Fibroblast of gingiva (primary cell): ENCODE results near the gene DOCK1.

Experiments
- DNase-seq: peaks from one replicate; pipeline ENCODE4 v3.0.0-alpha.2; 2011; ENCODE audit warnings: low read depth

DOCK1 gene

DNA sequence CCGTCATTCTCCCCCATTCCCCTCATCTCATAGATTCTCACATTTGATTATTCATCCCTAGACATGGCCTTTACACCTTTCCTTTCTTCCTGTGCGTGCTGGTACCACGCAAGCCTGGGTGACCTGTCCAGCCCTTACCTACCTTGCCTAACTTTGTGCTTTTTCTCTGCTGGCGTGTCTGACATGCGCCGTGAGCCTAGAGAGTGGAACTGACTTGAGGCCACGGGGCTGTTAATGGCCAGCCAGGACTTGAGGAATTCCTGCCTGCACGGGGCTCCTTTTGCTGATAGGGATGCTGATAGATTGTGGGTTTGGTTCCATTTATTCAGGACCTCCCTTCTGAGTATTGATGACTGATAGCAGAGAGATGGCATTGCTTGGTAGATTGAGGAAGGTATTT is 134.2 kb downstream of the DOCK1 start:
- no peak for DNase-seq

DNA sequence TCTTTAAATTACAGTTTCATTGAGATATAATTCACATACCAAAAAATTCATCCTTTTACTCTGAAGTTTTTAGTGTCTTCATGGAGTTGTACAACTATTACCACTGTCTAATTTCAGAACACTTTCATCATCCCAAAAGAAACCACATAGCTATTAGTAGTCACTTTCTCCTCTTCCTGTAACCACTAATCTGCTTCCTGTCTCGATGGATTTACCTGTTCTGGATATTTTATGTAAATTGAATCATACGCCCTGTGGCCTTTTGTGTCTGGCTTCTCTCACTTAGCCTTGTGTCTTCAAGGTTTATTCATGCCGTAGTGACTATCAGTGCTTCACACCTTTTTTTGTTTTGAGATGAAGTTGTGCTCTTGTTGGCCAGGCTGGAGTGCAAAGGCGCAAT is 135.5 kb downstream of the DOCK1 start:
- DNase-seq: no peak

DNA sequence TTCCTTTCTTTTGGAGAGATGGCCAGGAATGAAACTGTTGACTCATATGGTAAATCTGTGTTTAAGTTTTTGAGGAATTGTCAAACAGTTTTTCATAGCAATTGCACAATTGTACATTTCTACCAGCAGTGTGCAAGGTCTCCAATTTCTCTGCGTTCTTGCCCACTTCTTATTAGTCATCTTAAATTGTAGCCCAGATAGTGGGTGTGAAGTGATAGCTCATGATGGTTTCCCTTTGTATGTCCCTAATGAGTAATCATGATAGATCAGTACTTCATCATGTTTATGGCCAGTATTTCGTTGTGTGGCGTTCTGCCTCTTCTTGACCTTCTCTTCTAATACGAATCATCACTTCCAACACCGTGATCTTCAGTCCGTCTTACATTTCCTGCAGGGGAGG is 136.3 kb downstream of the DOCK1 start:
- peak; percentile 87 for DNase-seq

DNA sequence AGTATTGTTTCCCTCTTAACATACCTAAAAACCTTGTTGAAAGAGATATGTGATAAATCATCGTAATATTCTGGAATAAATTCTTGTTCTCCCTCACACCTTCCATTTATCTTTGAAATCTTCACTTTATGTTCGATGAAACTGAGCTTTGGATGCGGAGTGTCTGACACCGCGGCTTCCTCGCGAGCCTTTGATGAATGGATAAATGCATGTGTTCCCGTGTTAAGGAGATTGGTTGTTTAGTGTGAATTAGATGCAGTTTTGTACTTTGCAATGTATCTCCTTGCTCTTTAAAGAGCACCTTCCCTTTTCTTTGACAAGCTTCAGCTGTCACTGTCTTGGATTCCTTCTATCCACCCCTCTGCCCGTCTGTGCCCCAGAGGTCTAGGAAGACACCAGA is 138.1 kb downstream of the DOCK1 start:
- DNase-seq: no peak

DNA sequence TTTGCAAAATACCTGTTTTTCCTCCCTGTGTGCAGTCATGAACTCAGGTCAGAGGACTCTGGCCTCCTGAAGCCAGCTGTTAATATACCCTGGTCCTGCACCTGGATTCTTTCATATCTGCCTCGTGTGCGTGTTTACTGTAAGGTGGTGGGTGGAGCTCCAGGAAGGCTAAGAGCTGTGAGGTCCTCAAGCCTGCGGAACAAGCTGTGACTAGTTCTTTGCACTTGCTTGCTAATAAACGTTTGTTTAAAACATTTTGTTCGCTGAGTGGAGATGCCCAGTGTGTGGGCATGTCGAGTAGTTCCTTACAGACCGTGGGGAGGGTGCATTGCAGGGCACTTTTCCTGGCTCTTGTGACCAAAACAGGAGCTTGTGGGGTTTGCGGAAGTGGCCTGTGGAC is 139.0 kb downstream of the DOCK1 start:
- DNase-seq: no peak

DNA sequence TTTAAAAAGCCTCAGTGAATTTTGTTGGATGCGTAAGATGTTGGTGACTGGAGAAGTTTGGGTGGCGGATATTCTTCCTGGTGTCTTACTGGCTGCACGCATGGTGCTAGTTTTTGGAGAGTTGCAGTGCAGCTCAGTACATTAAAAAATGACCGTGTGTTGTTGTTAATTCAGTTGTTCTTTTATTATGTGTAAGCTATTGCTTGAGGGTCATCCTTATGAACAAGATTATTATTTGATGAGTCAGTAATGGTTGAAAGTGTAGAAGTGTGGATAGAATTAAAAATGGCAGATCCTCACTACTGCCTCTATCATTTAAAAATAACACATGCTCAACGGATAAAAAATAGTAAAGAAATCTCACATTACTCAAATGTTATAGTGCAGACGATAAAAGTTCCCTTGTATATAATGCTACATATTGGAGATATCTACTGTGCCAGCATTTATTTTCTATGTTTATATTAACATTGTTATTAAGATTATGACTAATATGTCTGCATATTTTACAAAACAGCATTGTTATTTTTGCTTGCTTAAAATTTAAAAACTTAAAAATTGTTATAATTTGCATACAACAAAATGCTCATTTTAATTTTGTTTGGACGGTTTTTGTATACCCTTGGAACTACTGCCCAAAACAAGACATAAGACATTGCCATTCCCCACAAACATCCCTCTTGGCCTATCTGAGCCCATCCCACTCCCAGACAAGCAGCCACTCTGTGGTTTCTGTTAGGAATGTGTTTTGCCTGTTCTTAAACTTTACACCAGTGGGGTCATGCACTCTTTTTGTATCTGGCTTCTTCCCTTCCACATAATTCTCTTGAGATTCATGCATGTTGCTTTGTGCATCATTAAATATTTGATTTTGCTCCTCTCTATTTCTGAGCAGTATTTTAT is 142.0 kb downstream of the DOCK1 start:
- DNase-seq: peak; percentile 28

DNA sequence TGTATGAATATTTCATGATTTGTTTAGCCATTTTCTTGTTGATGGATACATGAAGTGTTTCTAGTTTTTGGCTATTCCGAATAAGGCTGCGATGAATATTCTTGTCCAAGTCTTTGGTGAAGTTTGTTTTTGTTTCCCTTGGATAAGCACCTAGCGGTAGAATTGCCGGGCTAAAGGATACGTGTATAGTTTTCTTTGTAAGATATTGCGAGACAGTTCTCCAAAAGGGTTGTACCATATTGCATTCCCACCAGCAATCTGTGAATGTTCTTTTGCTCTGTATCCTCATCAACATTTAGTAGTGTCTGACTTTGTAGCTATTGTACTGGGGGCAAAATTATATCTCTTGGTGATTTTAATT is 142.6 kb downstream of the DOCK1 start:
- DNase-seq: no peak

DNA sequence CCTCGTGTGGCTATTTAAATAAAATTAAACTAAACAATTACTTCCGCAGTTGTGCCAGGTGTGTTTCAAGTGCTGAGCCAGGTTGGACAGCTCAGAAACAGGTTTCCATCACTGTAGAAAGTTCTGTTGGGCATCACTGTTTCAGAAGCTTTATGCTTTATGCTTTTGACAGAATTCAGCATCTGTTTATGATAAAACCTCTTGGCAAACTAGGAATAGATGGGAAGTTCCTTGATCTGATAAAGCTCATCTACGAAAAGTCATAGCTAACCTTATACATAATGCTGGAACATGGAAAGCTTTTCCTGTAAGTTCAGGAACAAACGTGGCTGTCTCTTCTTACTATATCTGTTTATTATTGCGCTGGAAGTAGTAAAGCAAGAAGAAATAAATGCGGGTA is 143.4 kb downstream of the DOCK1 start:
- DNase-seq: no peak

DNA sequence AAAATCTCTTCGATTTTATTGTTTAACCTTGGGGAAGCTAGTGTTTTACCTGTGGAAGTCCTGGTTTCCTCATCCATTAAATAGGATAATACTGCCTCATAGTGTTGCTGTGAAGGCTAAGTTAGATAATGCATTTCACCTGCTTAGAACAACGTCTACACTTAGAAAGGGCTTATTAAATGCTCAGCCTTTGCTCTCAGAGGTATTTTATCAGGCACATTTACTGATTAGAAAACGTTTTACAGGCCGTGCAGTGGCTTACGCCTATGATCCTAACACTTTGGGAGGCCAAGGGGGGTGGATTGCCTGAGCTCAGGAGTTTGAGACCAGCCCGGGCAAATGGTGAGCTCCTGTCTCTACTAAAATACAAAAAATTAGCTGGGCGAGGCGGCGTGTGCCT is 146.8 kb downstream of the DOCK1 start:
- no peak for DNase-seq

DNA sequence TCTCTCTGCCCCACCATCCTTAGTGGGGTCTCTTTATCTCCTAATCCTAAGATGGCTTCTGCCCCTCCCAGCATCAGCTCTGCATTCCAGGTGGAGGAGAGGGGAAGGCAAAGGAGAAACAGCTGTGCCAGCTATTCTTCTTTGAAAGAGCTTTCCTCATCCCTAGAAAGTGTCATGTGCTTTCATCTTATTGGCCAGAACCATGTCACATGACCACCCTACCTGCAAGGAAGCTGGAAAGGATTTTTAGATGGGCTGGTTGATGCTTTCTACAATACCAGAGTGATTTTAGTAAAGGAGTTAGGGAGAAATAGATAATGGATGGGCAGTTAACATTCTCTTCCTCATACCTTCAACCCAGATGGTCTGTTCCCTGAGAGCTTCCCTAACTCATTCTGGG is 150.0 kb downstream of the DOCK1 start:
- DNase-seq: no peak

DNA sequence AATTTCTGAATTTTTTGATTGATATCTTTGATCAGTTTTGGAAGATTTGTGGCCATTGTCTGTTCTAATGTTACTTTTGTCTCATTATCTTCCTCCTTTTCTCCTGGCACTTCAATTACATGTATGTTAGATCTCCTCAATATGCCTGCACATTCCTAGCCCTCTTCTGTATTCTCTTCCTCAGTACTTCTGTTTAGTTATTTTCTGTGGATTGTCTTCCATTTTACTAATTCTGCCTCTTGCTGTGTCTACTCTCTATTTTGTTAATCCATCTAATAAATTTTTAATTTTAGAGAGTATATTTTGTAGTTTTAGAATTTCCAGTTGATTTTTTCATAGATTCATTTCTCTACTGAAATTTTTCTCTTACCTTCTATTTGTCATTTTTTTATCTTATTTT is 154.1 kb downstream of the DOCK1 start:
- no peak for DNase-seq

DNA sequence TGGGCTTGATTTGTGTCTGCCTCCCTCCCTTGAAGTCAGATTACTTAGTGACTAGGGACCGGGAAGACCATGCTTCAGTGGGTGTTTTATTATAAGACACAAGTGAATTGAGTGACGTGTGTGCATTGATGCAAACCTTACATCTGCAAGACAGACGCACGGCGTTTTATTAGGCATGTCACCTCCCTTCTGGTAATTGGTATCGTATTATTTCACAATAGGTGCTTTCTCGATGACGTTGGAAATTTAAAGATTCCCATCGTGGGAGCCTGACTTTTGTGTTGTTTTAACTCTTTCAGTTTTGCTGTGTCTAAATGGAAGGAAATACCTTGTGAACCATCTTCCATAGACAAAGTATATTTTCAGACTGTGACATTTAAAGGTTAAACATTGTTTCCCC is 158.5 kb downstream of the DOCK1 start:
- no peak for DNase-seq

DNA sequence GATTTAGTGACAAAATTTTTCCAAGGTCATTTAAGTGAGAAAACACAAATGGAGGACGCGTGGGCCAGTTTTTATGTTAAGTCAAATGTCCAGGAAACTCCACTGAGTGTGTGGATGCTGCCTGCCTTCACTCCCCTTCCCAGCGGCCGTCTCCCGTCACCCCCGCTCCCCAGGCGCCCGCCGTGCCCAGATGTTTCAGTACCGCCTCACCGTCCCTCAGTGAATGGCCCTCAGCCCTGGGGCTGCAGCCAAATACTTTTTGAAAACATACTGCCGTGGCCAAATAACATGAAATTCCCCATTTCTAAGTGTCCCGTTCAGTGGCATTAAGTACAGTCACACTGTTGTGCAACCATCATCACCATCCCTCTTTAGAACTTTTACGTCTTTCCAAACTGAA is 159.2 kb downstream of the DOCK1 start:
- no peak for DNase-seq

DNA sequence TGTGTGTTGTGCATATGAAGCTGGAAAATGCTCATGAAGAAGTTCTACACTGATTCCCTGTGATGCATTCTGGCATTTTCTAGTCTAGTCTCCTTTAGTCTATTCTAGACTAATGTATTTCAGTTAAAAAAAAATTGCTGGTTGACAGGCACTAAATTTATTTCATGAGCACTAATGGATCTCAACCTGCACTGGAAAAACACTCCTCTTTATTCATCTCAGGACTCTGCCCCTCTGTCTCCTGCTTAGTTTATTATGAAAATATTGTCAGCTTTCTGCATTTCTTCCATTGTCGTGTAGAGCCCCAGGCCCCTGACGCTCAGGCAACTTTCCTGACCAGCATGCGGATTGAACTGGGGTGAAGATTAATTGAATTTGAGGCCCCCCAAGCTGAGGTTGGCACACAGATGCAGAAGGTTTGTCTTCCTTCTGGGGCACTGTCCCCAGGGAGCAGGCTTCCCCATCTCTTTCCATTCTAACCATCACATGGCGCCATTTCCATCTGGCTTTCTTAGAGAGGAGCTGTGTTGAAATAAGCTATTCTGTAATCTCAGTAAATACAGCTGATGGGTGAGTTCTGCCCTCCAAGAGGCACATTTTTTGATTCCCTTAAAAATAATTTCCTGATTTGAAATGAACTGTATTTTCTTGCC is 162.4 kb downstream of the DOCK1 start:
- DNase-seq: no peak

DNA sequence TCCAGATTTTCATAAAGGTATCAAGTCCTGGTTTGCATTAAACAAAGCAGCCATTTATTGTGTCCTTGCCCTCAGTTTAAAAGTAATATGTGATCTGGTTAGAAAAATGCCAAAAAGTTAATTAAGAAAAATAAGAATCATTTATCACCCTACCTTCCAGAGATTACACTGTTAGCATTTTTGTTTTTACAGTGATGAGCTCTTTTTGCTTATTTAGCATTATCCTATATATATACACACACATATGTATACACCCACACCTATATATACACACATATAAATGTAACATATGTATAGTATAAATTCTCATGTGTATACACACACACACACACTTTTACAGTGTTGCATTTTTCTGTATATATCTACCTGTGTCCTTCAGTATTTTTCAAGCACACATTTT is 163.3 kb downstream of the DOCK1 start:
- no peak for DNase-seq

DNA sequence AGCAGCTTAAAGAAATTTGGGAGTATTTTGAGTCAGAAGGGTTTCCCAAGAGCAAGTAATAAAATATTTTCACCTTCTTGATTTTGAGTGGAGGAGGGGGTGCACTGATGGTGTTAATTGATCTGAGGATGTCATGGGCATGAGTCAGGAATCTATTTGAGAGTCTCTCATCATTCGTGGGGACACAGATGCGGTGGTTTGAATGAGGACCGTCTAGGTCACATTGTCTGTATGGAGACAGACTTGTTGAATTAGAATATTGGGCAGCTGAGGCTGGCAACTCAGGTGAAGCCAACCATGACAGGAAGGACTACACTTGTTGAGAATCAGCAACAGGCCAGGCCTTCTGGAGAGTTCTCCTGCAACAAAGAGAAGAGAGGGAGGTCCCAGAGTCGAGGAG is 164.2 kb downstream of the DOCK1 start:
- no peak for DNase-seq

DNA sequence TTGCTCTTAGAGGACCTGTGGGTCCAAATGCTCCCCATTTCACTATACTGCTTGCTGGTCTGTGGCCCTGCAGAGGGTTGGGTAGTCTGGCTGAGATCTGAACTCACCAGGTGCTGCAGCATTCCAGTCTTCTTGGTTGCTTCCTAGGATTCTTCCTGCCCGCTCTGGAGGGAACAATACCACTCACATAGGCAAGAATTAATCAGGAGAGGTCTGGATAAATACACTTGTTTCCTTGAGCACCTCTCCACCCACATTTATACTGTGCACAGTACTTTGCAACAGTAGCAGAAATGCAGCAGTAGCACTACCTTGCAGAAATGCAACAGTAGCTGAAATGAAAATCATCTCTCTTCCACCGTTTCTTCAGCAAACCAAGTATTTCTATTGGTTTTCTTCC is 165.9 kb downstream of the DOCK1 start:
- no peak for DNase-seq

DNA sequence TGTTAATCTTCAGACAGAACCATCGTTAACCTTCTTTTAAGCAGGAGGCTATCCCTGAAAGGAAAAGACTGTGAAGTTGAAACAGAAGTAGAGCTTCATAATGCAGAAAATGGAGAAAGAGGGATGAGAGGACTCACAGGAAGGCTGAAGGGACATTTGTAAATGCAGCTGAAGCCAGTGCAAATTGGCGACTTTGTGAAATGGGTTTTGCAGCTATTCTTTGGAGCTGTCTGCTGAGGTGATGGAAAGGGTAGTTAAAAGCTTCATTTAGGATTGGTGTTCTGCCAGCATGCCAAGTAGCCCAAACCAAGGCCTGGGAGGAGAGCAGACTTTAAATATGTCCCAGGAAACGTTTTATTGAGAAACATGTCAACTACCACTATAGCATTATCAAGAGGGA is 168.4 kb downstream of the DOCK1 start:
- DNase-seq: no peak

DNA sequence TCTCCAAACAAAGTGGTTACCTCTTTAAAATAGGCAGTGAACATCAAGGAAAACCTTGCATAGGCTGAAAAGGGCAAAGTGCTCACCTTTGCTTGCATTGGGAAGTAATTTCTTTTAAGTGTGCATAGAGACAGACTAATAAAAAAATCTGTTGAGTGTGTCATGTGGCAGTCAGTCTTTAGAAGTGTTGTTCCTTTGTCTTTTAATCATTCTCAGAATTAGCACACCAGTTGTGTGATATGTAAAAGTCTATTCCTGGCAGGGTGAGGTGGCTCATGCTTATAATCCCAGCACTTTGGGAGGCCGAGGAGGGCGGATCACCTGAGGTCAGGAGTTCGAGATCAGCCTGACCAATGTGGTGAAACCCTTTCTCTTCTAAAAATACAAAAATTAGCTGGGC is 174.2 kb downstream of the DOCK1 start:
- DNase-seq: no peak

DNA sequence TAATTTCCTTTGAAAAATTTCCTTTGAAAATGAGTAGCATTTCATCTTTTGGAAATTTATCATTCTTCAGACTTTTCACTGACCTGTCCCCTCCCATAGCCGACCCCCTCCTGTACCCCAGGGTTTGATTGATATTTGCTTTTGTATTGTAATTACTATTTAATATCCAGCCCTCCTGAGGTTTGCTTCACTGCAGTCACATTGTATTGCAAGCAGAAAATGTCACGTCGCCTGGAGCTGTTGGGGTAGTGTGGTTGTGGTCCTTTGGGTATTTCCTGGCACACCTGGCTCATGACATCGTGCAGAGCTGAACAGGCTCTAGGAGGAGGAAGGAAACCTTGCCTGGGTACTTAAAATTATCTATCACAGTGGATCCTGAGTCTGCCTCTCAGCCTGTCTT is 175.1 kb downstream of the DOCK1 start:
- DNase-seq: no peak

DNA sequence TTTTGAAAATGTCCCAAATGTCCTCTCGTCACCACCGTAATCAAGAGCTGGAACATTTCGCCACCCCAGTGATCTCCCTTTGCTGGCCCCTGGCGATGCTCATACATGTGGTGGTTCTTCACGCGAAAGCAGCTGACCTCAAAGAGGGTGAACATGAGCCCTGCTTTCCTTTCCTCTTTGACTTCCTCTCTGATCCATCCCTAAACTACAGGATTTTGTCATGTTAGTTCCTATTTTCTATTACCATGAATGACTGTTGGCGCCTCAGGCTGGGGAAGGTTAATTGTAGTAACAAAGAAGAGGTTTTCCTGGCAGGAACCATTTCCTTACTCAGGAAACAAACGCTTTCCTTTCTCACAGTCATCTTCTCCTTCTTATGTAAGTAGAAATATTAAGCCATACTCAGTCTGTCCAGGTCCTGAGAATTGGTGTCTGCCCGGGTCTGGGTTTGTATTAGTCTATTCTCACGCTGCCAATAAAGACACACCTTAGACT is 176.7 kb downstream of the DOCK1 start:
- DNase-seq: no peak

DNA sequence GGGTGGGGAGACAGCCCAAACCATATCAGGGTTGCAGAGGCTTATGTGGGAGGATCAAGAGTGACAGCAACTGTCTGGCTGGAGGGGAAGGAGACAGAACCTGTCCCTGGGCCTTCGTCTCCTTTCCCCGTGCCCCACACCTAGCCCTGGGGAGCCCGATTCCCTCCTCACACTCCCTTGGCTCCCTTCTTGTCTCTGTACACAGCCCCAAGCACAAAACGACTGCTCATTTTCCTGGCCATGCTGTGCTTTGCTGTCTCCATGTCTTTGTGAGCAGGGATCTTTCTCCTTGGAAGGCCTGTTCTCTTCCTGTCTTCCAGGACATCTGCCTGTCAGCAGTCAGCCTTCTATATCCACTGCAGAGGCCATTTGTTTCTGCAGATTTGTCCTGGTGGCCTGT is 177.4 kb downstream of the DOCK1 start:
- no peak for DNase-seq

DNA sequence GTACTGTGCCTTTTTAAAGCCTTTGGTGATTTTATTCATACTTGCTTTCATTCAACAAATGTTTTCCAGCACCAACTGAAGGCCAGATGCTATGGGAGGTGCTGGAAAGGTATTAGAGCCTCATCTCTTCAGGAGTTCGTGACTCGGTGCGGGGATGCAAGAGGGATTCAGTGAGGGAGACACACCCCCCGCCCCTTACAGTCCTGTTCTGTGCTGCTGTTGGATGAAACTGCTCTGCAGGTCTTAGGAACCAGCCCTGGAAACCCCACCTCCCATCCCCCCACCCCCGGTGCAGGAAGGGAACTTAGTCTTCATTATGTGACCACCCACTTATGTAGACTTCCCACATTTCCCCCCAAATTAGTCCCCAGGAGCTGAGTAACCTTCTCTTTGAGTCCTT is 180.7 kb downstream of the DOCK1 start:
- no peak for DNase-seq

DNA sequence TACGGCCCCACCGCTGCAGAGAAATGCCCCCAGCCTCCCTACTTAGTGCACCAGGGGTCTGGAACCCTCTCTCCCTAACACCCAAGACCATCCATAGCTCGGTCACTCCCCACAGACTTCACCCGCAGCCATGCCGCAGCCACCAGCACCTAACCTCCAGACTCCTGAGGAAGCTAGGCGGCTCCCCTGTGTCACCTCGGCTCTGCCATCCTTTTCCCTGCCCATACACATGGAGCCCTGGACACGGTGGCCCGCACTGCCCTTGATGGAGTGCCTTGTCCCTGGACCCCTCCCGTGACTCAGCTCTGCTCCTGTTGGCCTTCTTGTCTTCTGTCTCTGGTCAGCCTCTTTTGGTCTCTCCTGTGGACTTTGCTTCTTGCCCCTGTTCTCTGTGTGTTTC is 183.7 kb downstream of the DOCK1 start:
- DNase-seq: no peak
